Stimulated activated CD8-positive, alpha-beta memory T cell treated with anti-CD3 and anti-CD28 coated beads, Interleukin-2, amount 100 ng/mL, for 48 hours (primary cell): ENCODE data around the gene MID1.

Experiments used
- DNase-seq, 2 donors: peaks; one replicate each; pipeline ENCODE4 v3.0.0-alpha.2; 2020; ENCODE audit warnings: low read depth in 2 of 2

Gene MID1

GRCh38 chrX:10429908-10430307 lies 190.5 kb downstream of the MID1 start:
- DNase-seq = no peak

- no peak for DNase-seq
These were observed 193.1 kb downstream of the MID1 start for GRCh38 chrX:10427249-10427648.

- DNase-seq = no peak
These were observed 196.7 kb downstream of the MID1 start for GRCh38 chrX:10423716-10424115.

GRCh38 chrX:10420134-10420533 lies 200.3 kb downstream of the MID1 start:
- DNase-seq = no peak

- DNase-seq = no peak
These were observed 204.0 kb downstream of the MID1 start for GRCh38 chrX:10416424-10416823.

GRCh38 chrX:10415306-10416001 lies 204.9 kb downstream of the MID1 start:
- DNase-seq = no peak

- DNase-seq = no peak
These were observed 205.5 kb downstream of the MID1 start for GRCh38 chrX:10414862-10415261.

GRCh38 chrX:10414156-10414824 lies 206.1 kb downstream of the MID1 start:
- no peak for DNase-seq

- no peak for DNase-seq
These were observed 215.9 kb downstream of the MID1 start for GRCh38 chrX:10404436-10404835.

GRCh38 chrX:10401239-10401638 lies 219.1 kb downstream of the MID1 start:
- DNase-seq = no peak

- no peak for DNase-seq
These were observed 221.2 kb downstream of the MID1 start for GRCh38 chrX:10399043-10399741.

- DNase-seq = no peak
These were observed 222.2 kb downstream of the MID1 start for GRCh38 chrX:10398215-10398614.

- DNase-seq = no peak
These were observed 223.0 kb downstream of the MID1 start for GRCh38 chrX:10397349-10397748.

GRCh38 chrX:10395643-10396042 lies 224.7 kb downstream of the MID1 start:
- DNase-seq = no peak
